NCI-H446 (cell line): Measurements from ENCODE around the gene MCF2L2.
"Not testable (repeated sequence)": the region's sequence is repeated elsewhere in the genome, so short reads cannot be mapped to it uniquely, and the experiment has no call there.

Experiments
- DNase-seq, 2 experiments: peaks; one replicate each; lab custom pipeline; 2025; lab: John Stamatoyannopoulos, UW

Gene MCF2L2

DNA sequence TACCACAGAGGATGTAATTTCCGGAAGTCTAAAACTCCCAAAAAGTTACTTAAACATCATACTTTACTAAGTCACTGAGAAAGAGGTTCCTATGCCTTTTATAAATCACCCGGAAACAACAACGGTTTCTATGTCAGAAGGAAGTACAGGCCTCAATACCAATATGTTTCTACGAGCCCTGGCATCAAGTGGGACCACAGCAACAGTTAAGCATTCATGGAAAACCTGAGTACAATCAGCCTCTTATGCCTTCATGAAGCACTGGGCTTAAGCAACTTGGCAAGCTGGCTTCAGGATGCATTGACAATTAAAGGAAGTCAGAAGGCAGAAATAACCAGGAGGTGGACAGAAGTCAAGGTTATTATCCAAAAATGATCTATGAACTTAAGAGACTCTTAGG lies 194.5 kb downstream of the MCF2L2 start:
- no peak for DNase-seq

DNA sequence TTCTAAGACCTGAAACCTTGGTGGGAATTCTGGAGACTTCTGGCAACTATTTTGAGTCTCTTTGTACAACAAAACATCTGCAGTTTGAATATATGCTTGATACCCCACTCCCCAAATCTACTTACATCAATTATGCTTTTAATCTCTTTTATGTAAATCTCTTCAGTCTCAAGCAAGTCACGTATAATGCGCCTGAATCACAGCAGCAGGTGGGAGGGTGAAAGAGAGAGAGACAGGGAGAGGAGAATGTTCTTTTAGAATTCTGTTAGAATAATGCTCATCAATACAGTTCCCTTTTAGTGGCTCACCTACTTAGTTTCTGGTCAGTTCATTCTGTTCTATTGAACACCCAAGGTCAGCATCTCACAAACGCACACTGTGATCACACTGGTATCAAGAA lies 197.6 kb downstream of the MCF2L2 start:
- no peak for DNase-seq

DNA sequence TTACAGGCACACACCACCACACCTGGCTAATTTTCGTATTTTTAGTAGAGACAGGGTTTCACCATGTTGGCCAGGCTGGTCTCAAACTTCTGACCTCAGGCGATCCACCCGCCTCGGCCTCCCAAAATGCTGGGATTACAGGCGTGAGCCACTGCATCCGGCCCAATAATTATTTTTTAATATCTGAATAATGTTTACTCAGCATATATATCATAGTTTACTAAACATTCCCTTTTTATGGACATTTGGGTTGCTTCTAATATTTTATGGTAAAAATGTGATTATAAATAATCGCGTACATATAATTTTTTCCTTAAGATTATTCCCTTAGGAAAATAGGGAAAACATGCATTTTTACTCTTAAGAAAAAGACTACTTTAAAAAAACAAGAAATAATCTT lies 198.2 kb downstream of the MCF2L2 start:
- not testable (repeated sequence) for DNase-seq

DNA sequence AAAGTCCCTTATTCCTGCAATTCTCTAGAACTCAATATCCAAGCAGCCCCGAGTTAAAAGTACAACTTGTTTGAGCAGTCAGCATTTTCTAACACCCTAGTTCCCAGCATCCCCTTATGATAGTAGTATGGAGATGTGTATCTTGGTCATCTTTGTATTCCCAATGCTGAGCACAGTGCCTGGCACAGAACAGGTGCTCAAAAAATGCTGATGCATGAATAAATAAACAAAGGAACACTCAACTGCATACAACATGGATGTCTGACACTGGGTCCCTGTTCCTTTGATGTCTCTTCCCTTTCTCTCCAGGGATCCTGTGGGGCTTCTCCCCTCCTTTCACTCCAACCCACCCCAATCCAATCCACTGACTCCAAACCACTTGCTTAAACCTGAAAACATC lies 199.2 kb downstream of the MCF2L2 start:
- no peak for DNase-seq

DNA sequence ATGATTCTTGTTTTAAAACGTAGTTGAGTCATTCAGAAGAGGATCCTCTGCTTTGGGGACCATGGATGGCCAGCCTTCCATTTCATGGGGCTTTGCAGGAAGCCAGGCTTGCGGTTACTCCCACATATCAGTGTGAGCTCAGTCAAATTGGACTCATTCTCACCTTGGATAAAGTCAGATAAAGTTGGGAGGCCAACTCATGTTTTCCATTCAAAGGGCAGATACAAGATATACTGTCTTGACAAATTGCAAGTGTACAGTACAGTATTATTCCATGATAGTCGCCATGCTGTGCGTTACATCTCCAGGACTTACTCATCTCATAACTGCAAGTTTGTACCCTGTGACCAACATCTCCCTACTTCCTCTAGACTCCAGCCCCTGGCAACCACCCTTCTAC lies 200.8 kb downstream of the MCF2L2 start:
- DNase-seq = no peak

DNA sequence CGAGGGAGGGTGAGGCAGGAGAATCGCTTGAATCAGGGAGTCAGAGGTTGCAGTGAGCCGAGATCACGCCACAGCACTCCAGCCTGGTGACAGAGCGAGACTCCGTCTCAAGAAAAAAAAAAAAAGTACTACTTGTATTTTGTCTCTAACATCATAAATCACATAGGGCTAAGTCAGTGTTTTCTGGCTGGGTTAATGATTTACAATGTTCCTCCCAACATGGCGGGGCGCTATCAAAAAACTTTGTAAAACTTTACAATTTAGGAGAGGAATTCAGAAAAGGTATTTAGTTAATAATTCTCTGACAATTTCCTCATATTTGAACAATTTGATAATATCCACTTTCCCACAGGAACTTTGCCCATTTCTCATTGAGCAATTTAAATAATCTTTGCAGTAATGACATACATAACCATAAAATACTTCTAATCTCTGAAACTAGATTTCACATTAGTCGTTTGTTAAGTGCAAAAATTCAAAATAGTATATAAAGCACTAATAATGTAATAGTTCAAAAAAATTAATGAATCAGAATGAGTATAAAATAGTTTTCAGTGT lies 202.0 kb downstream of the MCF2L2 start:
- DNase-seq = no peak

DNA sequence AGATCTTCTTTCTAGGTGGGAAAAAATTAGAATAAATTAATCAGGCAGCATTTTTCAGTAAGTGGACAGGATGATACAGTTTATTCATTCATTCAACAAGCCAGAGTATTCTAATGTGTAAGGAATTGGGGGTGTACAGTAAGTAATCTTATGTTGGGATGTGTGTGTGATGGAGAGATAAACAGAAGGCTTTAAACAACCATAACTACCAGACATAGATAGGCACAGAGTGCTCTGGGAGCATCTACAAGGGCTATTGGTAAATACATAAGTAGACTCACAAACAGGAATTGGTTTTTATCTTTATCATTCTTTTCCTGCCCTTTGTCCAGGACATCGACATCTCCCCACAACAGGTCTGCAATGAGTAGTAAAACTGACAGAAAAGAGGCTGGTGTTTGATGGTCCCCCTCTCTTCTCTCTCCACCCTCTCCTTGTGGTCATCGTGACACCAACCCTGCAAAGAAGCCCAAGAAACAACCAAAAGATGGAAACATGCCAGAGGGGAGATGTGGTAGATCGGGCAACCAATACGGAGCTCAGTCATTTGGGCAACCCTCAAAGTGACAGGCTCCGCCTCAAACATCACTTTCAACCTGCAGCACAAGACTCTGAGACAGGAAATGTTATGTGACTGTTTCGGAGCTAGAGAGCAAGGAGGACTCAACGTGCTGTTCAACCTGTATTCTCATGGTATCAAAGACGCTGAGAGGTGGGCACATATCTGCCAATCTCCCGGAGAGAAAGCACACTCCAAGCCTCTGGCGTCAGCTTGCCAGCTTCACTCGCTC lies 204.0 kb downstream of the MCF2L2 start:
- no peak for DNase-seq

DNA sequence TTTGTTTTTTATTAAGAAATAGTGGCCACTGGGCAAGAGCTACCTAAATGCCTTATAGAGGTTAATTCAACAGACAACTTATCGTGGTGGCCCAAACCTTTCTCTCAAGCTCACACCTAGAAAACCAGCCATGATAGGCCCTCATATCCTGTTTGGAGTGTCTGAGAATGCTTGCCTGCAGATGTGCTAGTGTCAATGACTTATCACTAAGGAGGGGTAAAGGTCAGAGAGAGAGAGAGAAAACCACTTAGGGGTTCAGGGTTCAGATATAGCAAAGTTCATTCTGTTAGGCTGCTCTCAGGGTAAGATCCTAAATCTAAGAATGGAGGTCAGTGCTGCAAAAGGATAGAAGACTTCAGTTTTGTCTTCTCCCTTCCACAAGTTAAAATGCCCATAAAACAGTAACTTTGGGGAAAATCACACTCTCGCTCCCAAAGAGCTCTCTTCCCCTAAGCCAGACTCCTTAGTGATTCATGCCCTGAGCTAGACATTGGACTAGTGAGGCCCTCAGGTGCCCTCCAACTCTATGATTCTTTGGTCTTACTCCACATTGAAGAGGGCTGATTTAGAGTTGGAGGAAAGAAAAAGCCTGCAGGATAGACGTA lies 205.7 kb downstream of the MCF2L2 start:
- DNase-seq = no peak

DNA sequence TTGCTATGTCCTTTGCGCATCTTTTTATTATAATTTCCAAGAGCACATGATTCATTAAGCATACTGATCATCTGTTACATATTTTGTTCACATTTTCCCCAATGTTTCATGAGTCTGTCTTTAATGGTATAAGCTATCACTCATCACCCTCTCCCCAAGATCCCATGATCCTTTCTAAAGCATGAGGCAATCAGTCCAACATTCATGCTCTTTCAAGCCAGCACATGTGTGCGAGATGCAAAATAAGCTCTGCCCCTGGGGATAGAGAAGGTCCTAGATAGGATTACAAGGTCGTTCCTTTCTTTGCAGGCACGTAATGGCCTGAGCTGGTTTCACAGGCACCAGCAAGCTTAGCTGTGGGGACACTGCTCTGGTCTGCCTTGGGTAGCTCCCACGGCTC lies 207.6 kb downstream of the MCF2L2 start:
- DNase-seq = no peak

DNA sequence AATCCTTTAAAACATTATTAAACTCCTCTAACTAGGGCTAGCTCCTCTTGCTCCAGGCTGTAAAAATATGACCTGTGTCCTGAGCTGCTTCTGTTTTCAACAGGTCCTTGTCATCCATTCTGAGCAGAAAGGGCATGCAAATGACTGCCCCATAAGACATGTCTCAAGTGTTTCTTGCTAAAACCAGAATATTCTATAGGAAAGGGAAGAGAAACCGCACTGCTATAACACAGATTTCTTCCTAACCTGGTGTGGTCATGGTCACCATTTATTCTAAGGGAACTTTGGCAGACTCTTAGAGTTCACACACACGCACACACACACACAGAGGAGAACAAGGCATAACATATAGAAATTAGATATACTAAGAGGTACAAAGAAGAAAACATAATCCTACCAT lies 209.6 kb downstream of the MCF2L2 start:
- no peak for DNase-seq

DNA sequence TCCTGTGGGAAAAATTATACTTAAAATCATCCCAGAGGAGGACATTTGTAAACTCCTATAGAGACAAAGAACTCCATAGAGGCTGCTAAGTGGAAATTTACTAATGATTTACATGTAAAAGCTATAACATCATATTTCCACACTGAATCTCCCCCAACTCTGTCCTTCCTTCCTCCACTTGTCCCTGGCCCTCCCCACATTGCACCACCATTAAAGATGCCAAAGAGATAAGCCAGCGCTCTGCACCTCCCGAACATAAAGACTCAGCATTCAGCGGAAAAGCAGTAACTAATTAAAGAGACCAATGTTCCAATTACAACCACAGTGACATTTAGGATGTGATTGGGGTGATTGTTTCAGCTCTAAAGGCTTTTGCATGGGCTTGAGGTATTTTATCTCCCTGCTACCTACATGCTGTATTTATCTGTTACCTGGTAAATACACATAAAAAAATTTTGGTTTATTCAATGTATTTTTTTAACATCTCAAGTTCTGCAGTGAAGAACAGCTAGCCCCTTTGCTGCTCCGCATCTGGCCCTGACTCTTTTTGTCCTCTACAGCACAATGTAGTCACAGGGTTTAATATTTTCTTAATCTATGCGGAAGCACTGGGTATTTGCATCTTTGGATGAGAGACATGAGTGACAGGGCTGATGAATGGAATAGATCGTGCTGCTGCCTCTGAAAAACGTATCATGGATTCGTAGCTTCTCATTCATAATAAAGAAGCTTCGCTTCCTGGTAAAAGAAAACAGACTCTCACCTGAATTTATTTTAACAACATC lies 210.7 kb downstream of the MCF2L2 start:
- no peak for DNase-seq

DNA sequence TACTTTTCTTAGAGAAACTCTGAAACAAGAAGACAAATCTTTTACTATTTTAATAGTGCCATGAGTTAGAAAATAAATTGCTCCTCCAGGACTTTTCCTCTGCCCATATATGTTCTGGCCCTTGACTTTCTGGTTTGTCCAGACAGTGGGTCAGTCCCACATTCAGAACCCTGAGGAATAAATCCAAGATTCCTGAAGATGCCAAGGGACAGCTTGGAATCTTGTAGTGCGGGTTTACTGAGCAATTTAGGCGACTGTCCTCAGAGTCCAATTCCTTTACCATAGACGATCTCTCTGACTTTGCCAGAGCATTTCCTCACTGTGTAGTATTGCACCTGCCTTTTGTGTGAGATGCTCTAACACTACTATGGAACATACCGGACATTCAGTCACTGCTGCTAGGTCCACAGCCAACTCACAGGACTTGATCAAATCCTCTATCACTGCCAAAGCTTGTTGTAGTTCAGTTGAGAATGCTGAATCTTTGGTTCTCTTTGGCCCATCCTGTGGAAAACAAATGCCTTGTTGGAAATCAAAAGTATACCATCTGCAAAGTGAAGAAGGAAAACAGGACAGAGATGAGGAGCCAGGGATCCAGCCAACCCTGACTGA lies 212.7 kb downstream of the MCF2L2 start:
- no peak for DNase-seq

DNA sequence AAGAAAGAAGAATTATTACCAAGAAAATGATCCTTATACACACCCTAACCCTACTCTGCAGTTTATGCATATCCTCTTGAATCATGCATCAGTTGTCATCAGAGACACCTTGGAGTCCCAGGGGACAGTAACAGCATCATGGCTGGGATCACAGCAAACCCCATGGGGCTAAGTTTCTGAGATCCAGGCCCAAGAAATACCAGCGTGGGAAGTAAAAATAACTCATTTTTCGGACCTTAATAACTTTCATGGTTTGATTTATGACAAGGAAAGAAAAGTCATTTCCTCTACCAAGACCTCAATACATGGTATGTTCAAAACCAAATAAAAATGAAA lies 214.2 kb downstream of the MCF2L2 start:
- no peak for DNase-seq

DNA sequence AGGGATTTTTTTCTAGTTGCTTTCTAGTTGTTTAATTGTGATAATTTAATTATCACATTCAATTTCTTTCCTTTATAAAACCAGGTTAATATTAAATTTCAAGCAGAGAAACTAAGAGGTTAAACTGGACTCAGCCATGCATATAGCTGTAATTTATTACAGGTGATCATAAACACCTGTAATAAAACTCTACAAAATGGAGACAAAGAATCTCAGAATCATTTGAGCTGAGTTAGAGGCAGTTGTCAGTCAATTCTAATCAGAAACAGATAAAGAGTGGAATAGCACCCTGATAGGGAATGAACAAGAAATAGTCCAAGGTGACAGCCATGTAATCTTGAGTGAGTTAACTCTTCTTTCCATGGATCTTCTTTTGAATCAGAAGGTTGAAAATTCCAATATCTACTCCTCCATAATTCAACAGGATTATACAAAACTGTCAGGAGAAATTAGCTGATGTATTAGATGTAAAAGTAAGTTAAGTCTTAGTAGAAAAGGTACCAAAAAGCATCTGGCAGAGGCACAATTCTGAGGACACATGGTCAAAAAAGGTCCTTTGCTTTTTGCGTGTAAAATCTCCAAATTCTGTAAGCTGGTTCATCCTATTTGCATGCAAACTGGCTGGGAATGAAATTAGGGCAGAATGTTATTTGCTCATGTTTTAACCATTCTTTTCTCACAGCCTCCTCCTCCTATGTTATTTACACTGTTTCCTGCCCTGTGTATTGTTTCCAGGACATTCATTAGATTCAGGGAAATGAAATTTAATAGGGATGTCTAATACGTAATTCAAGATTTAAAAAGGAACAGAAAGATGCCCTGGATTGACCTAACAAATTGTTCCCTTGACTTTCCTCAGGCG lies 214.8 kb downstream of the MCF2L2 start:
- no peak for DNase-seq

DNA sequence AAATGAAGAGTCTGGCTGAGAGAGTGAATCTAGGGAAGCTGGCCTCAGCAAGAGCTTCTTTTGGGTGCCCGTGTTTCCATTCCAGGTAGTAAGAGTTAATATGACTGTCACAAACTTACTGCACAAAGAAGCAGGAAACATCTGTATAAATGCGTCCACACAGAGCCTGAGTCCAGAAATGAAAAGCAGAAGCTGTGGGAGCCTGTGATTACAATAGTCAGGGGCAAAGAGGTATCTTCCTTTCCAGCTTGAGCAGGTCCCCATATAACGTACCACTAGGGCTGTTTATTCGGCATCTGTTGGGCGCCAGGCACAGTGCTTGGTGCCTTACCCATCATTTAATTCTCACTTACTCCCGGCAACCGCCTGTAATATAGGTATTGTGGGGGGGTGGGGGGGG lies 215.9 kb downstream of the MCF2L2 start:
- DNase-seq = no peak

DNA sequence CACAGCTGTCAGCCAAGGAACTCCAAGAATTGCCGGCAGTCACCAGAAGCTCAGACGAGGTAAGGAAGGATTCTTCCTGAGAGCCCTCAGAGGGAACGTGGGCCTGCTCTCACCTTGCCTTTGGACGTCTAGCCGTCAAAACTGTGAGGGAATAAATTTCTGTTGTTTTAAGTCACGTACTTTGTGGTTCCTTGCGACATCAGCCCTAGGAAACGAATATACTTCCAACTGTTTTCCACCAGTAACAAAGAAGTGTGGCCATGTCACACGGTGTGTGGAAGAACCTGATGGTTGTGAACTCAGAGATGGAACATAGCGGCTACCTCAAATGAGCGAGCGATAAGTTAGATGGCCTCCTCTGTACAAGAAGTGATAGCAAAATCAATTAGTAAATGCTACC lies 216.3 kb downstream of the MCF2L2 start:
- no peak for DNase-seq

DNA sequence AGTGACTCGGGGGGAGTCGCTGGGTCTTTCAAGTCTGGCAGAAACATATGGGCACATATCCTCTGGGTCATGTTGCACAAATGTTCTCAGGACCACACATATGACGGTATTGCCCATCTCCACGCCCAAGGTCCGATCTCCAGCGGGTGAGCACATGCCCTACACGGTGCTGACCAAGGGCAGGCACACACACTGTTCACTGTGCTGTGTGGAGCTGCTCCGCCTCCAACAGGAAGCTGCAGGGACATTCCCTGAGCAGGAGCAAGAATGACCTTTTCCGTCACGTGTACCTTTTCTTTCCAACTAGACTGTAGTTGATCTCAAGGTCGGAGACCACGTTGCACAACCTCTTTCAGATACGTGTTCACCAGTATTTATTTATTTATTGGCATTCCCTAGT lies 217.1 kb downstream of the MCF2L2 start:
- no peak for DNase-seq

DNA sequence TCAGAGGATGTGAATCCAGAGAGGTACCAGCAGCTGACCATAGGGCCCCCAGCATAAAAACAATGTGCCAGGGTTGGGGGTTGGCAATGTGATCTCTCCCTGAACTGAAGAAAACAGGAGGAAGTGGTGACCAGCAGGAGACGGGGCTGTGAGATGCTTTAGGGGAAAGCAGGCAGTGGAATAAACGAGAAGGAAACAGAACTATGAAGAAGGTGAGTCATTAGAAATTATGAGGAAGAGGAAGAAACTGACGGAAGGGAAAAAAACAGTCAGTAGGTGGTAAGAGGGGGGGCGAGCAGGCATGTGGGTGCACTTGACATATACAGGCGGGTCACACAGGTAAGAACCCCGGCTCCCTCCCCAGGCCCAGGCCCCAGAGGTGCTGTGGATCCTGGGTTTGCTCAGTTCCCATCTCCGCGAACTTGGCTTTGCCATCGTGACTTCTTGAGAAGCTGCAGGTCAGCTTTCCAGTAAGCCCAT lies 217.5 kb downstream of the MCF2L2 start:
- no peak for DNase-seq

DNA sequence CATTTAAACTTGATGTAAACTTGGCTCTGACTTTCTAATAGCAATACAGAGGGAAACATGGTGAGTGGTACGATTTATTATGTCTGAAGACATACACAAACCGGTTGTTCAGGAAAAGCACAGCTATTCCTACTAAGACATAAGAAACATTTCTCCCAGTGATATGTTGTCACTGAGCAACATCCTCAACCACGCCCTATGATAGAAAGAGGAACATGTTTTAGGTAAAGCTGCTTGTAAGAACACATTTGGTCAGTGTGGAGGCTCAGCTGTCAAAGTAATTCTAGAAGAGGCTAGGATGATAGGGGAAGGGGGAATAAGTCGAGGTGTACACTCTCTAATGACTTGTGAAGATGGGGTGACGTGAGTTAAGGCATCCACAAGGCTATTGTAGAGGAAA lies 218.1 kb downstream of the MCF2L2 start:
- no peak for DNase-seq

DNA sequence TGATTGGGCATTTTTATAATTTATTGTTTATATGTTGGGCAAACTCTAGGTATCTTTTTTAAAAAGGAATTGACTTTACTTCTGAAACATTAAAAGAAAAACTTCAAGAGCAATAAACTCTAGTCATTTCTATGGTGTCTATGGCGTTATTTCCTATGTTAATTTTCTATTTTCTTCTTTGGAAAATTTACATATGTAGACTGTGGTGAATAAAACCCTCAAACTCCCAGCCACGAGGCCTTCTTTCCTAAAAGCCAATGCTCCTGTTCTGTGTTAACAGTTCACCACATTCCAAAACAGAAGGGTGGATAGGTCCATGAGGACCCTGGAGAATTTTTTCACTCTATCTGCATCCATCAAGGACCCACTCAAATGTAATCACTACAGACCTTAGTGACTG lies 219.6 kb downstream of the MCF2L2 start:
- no peak for DNase-seq

DNA sequence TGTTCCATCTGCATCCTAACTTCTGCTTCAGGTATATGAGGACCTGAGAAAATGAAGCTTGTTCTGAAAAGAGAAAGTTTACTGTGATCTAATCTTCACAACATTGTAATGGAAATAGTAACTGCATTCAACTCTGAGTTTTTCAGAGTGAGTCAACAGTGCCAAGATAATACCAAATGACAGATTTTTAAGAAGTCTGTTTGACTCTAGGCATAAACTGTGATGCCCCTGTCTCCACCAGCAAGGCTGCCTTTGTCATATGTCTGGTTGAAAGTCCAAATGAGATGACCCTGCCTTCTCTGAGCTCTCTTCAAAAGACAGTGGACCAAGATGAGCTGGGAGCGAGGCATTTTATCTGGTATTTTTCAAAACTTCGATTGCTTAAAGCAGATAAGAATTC lies 220.2 kb downstream of the MCF2L2 start:
- no peak for DNase-seq
